CD4-positive, alpha-beta T cell treated with Interleukin-17A for 4 hours (primary cell): Measurements from ENCODE around the gene TAPBP.

Source experiments
- DNase-seq: peaks from one replicate; pipeline ENCODE4 v3.0.0-alpha.2; 2020; ENCODE audit warnings: mixed read lengths

Gene TAPBP

DNA sequence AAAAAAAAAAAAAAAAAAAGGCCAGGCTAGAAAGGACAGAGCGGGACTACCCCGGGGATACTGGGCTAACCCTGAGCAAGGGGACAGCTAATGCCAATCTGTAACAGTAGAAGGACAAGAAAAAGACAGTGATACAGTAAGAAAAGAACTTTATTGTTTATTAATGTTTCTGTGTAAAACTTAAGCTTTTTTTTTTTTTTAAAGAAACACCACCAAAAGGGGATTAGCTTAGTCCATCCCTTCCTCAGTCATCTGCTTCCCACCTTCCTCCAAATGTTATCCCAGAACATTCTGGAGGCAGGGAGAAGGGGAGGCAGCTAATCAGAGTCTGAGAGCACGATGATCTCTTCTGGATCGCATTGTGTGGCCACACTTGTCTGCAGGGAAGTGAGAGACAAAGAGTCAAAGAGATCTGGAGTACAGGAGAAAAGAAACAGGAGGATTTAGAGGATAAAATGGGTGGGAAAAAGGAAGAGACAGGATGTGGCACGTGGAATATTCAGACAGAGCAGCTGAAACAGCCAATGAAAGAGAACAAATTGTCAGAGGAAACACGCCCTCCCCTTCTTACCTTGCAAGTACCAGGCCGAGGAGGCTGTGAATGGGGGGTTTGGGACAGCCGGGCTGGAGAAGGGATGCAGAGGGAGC is 4.7 kb upstream of the TAPBP start:
- no peak for DNase-seq

DNA sequence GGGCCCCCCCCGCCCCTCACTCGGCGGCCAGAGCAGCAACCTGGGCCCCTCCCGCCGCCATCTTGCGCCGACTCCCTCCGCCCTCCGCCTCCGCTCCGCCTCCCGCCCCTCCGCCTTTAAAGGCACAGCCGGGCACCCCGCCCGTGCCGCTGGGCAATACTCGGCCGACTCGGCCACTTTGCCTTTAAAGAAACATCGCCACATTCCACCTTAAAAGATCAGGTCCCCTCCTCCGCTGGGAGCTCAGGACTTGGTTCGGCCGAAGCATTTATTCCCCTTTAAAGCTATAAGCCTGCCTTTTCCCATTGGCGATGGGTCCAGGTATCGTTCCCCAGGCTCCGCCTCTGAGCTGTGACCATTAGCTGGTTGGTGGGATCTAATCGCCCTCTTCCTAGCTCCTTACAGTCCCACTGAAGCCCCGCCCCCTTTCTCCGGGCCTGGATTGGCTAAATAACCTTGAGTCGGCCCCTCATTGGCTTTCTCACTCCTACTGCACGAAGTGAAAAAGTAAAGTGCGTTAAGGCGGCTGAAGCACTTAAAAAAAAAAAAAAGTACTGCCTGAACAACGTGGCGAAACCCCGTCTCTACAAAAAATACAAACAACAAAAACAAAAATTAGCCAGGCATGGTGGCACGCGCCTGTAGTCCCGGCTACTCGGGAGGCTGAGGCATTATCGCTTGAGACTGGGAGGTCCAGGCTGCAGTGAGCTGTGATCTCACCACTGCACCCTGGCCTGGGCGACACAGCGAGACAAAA is 4.0 kb upstream of the TAPBP start, which contains the start of gene ZBTB22:
Gene ZBTB22, minus strand, starts transcription at position 76 of the 757 bp plus-strand sequence. CDS start 828 bp downstream, outside the sequence.
- peak; percentile 99 for DNase-seq

DNA sequence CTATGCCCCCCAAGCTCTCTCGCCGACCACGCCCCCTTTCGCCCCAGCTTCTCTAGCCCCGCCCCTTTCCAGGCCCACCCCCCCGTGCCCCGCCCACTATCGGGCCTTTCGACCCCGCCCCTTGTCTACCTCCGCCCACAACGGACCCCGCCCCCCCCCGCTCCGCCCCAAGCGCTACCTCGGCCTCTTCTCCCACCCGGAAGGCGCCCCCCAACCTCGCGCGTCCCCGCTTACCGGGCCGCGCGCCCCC is 3.5 kb upstream of the TAPBP start:
- DNase-seq: no peak

DNA sequence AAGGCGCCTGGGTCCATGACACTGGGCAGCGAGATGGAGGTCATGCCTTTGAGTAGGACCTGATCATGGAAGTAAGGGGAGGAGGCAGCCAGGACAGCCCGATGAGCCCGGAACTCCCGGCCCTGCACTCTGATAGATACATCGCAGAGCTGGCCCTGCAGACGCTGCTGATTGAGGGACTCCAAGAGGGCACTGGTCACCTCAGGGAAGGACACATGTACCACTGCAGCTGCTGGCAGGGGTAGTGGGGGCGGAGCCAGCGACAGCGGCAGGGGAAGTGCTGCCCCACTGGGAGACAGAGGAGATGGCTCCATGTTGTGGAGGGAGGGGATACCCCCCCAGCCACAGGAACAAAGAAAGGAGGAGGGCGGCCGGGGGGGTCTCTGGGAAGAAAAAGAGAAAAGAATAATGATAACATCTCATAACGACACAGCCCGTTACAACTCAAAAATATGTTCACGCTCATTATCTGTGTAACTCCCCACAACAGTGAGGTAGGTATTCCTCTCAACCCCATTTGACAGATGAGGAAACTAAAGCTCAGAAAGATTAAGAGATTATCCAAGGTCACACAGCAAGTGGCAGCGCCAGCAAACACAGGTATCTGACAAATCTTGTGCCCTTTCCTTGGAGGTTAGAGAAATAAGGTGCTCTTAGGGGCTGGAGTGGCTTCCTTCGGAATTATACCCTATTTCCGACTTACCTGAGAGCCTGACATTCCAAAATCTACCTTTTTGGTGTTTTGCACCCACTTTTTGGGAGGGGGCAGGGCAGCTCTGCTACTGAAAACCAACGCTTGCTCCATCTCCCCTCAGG is 2.9 kb upstream of the TAPBP start:
- DNase-seq: no peak

DNA sequence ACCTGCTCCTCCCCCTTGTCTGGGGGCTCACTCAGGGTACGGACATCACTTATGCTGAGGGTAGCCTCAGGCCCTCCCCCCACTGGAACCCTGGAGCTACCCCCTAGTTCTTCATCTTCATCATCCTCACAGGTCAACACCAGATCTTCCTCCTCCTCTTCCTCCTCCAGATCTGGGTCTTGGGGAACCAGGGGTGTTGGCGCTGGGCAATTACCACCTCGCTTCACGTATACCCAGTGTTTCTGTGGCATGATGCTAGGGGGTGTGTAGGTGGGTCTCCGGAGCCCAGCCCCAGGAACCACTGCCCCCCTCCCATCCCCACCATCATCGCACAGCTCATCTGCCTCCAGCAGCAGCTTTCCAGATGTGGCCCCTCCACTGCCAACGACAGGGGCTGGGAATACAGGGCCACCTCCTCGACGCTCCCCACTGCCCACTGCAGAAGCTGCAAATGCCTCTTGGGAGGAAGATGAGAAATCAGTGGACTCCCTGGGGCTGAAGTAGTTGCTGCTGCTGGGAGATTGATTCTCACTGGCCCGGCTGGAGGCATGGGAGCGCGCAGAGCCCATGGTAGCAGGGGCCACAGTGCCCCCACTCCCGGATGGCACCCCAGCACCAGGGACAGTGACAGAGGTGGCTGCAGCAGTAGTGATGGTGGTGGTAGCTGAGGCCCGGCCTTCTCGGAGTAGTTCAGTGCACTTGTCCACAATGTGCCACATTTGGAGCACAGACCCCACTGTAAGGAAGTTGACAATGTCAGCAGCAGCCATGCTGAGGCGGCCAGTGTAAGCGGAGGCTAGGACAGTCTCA is 2.1 kb upstream of the TAPBP start:
- no peak for DNase-seq

DNA sequence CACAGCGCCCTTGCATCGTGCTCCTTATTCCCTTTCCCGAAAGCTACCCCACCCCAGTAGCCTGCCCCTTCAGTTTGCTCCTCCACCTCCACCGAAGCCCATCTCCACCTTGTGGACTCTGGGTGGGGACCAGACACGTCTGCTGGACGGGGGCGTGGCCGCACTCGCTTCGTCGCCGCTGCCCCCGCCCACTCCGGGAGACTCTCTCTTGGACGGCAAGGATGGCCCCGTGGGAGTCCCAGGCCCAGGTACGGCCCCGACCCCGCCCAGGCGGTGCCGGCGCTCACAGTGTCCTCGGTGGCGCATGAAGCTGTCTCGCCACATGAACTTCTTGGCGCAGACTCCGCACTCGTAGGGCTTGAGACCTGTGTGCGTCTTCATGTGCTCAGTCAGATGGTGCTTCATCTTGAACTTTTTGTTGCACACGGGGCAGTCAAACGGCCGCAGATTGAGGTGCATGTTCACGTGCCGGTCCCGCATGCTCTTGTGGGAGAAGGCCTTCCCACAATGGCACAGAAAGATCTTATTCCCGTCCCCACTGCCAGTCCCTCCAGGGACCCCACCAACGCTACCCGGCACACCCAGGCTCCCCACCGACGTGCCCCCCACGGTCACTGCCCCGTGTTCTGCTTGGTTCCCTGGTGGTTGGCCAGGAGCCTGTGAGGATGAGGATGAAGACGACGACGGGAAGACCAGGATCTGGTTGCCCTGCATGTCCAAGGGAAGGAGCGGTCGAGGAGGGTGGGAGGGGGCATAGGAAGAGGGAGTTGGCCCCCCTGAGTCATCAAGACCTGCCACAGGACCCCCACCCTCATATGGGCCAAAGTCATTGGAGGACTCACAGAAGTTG is 1.3 kb upstream of the TAPBP start:
- DNase-seq: no peak

DNA sequence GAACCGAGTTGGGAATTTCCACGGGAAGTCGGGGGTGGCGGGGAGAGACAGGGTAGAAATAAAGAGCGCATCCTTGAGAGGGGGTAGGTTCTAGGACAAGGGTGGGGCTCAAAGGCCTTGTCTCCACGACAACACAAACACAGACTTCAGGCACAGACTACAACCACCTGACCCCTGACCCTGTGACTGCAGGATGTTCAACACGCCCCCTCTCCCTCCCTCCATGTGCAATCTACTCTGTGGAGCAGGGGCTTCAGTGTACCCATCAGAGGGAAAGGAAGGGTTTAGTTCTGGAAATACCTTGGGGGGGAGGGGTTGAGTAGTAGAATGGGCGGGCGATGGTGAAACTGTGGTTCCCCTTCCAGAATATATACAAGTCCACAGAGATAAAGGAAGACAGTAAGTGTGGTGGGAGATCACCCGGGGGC is 651 bp upstream of the TAPBP start:
- DNase-seq: peak; percentile 63

DNA sequence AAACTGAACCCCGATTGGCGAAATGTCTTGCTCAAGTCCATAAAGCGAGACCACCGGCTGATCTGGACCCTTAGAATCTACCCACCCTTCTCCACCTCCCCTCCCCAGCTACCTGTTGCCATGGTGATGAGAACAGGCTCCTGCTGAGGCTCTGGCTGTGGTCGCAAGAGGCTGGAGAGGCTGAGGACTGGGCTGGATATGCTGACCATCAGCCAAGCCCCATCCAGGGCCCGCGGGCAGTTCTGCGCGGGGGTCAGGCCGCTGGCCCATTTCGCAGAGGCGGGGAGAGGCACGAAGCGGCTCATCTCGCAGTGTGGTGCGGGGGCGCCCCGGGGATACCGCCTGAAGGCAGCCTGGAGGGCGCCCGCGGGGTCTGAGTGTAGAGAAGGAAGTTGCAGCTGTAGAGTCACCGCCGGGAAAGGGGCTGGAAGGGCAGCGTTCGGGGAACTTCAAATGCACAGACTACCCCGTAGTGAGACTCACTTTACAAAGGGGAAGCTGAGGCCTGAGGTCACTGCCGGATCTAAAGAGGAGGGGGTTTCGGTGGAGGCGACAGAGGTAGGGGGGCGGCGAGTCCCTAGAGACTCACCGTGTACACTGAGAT is 671 bp downstream of the TAPBP start:
- DNase-seq: peak; percentile 55

DNA sequence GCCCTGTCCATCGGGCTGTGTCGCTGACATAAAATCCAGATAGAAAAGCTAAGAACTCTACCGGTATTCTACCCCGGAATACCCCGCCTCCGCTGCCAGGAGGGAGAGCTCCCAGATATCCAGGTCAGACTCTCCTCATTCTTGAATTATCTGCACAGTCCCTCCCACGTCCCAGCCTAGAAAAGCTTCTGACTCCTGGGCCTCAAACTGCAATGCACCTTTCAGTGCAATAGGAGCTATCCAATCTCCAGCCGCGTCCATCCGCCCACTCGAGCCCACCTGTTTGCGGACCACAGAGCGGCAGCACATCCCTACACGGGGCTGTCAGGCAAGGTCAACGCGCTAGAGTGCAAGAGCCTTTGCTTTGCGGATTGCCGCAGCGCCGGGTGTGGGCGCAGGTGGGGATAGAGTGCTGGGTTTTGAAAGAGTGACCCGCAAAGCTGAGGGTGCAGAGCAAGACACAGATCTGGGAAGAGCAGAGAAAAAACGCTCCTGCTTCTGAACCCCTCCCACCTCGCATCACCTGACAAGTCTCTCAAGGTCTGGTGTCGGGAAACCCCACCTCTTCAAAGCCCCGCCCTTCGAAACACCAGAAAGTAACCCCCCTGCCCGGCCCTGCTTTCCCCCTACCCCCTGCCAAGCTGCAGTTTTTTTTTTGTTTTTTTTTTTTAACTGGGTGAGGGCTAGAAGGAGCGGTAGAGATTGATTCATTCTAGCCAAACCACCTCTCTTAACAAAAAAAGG is 1.3 kb downstream of the TAPBP start:
- DNase-seq: peak; percentile 90

DNA sequence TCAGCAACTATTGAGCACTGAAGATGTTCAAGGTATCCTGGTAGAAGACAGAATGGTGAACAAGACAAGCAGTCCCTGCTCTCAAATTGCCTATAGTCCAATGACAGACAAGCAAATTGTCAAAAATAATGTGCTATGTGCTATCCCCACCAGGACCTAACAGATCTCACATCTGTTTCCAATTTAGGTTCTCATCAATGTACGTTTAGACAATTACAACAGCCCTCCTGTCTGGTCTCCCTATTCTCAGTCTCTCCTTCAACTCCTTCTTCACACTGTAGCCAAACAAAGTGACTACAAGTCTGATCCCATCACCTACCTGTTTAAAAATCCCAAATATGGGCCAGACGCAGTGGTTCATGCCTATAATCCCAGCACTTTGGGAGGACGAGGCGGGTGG is 7.5 kb downstream of the TAPBP start:
- DNase-seq: no peak

DNA sequence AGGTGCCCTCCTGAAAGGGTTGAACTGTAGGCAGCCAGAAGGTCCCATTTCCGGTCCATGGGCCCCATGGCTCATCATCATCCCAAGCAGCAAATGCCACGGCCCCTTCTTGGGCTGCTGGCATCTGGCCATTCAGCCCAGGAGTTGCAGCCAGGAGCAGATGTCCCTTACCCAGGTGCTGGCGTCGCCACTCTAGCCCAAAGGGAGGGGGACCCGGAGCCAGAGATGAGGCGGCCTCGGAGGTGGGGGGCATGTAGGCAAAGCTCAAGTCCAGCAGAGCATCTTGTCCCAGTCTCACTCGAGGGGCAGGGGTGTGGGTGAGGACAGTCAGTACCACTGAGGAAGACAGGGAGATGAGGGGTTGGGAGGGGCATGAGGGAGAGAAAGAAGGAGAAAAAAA is 8.8 kb downstream of the TAPBP start:
- DNase-seq: no peak

DNA sequence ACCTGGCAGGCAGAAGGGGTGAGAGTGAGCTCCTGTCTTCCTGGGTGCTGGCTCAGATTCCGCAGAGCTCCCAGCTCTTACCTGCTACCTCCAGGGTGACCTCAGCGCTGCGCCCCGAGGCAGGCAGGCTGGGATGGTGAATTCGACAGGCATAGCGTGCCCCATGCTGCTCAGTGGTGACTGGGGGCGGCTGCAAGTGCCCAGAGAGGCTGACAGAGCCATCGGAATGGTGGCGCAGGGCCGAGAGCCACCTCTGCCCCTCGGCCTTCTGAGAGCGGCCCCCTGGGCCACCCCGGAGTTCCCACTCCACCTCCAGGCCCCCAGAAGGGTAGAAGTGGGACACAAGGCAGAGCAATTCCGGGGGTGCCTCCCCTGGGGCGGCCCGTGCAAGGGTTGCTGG is 9.7 kb downstream of the TAPBP start:
- DNase-seq: no peak

DNA sequence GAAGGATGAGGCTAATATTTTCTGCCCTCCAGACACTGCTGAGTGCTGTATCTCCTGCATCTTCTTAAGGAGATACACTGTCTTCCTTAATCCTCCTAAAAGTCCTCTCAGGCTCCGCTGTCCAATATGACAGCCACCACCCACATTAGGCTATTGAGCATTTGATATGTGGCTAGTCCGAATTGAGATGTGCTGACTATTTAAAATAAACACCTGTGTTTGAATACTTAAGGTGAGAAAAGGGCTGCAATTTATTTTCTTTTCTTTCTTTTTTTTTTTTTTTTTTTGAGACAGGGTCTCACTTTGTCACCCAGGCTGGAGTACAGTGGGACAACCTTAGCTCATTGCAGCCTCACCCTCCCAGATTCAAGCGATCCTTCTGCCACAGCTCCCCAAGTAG is 12.0 kb downstream of the TAPBP start:
- no peak for DNase-seq

DNA sequence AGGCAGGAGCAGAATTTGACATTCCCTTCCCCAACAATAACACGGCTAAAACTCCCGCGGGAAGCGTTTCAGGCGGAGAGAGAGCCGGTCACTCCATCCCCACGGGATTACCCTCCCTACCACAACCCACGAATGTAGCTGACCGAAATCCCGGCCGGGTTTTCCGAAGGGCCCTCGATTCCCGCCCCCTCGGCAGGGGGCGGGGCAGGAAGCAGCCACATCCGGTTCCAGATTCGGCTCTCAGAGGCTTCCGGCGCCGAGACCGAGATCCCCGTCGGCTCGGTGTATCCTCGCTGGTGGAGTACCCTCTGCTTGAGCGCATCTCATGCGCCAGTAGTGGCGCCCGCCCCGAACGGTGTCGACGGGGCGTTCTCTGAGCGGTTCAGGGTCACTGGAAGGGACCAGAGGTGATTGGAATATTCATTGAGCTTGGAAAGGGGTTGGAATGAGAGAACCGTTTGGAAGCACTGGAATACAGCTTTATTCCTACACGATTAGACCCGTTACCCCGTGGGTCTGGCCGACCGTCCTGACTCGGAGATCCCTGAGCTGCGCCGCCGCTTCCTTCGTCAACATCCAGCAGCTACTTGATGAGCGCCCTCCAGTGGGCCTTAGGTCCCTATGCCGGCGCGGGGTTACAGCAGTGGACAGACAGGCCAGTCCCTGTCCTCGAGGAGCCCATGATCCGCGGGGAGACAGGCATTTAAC is 14.5 kb downstream of the TAPBP start:
- DNase-seq: peak; percentile 95

DNA sequence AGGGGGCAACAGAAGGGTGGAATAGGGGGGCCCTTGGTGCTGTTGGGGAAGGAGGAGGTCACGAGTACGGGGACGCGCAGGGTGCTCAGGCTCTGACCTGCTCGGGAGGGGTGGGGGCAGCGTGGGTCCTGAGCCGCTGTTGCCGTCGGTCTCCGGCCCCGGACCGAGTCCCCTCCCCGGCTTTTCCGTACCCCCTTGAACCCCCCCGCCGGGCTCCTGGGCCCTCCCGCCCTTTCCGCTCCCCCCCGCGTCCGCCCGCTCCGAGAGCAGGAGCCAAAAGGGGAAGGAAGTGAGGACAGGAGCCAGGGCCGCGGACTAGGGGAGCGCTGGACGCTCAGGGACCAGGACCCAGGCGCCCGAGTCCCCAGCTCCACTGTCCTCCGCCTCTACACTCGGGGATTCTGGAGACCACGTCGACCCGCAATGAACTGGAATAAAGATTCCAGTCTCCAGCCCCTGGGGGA is 15.1 kb downstream of the TAPBP start, which contains the start of gene RGL2:
Gene RGL2, minus strand, starts transcription at position 170 of the 464 bp plus-strand sequence. CDS start 332 bp downstream, outside the sequence.
- peak; percentile 78 for DNase-seq

DNA sequence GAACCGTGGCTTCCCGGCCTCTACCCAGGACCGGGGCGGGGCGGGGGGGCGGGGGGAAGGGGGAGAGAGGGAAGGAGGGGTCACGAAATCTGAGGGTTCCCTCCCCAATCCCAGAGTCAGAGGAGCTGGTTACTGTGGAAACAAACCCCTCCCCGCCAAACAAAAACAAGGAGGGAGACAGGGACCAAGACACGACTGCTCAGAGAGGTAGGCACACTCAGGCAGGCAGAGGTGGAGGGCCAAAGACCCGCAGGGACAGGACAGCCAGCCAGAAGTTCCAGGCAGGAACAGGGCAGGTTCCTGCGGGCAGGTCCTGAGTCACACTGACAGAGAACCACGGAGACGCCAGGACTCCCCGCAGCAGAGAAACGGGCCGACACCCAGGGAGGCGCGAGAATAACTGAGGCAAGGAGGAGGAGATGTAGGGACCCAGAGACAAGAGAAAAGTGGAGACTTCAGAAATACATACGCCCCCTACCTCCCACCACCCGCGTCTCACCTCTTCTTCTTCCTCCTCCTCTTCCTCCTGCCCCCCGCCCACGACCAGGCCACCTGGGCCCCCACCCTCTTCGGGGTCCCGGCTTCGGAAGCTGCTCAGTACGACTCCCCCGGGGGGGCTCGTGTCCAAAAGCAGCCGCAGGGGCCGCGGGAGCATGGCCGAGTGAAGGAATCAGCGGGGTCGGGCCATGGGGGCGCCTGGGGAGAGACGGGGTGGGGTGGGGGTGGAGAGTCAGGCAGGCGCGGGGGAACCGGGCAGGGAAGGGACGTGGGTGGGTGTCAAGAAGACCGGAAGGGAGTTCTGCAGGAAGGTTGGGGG is 15.7 kb downstream of the TAPBP start:
- peak; percentile 66 for DNase-seq

DNA sequence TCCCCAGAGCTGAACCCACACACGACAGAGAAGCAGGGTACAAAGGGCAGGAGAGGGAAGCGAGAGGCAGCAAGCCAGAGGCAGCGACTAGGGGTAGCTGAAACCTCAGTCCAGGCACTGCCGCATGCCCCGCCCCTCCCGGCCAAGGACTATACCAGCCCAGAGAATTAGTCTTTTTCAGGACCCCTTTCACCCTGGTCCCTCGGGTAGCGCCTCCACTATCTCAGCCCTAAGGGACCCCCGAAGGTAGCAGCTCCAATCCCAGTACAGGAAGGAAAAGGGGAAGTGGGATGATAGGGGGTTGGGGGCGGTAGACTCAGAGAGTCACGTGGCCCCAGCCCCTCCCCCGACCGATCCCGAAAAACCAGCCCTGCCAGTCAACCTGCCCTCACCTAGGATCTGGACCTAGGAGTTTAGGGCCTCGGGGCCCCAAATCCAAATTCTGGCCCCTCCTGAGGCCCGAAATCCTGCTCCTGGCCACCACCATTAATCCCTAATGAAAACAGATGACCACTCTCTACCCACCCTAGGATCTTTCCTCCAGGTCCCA is 16.4 kb downstream of the TAPBP start:
- no peak for DNase-seq

DNA sequence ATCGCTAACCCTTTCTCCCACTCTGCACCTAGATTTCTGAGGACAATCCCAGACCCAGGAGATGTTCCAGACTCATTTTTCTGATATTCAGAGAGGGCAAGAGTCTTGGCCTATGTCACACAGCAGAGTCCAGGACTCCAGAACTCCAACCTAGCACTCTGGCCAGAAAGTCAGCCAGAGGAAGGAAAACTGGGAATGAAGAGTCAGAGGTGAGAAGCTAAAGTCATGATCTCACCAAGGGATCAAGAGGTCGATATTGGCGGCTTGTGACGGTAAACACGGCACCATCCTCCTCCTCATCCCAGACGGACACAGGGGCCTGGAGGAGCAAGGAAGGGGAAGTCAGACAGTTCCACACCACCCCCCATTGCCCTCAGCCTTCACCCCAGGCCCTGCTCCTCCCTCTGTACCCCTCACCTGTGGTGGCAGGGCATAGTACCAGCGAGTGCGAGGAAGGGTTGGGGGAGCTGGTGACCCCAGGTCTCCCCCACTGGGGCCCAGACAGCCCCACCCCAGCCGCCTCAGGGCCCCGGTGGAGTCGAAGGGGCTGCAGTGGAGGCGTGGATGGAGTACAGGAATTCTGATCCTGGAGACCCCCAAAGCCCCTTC is 17.0 kb downstream of the TAPBP start:
- no peak for DNase-seq
